ENCODE measurements around the gene LIMK2. TPM values are rescaled to one million over a fixed set of nuclear protein-coding genes. Genes with fewer than 3 reads are reported as not detected.

Gene LIMK2
- total RNA-seq, 1 experiment from 2014 or later: 42.8 TPM

DNA sequence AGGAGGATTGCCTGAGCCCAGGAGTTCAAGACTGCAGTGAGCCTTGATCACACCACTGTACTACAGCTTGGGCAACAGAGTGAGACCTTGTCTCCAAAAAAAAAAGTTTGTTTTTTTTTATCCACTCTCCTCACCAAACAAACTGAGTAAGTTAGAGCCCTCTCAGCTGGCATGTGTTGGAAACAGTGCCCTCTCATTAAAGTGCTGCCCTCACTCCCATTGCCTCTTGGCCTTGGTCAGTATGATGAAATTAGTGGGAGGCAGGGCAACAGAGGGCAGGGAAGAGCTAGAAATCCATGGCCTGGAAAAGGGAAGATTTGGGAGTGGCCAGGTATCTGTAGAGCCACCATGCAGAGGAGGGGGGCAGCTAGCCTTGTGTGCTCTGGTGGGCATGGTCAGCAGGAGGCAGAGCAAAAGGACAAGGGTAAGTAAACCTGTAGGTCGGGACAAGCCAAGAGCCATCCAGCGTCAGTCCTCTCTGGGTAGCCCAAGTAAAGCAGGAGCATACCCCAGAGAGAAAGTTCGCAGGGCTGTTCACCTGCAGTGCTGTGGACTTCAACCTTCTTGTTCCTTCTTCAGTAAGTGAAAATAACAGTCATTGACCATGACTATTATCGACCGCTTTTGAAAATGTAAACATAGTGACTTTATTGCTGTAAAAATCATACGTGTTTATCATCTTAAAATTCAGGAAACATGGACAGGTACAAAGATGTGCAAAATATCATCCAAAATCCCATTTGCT, 52.0 kb downstream of the LIMK2 start:
- Mint-ChIP-seq H3K4me3 (no peak overlapping the region), H3K27ac (peak overlapping the region; percentile 32; the same call in 1 of the 2 replicates), H3K27me3 (ENCODE audit: low read depth) (no peaks in the 10 kb centered on the region), H3K4me1 (peaks cover 8% of the 10 kb centered on the region), H3K9me3 (peaks cover 5% of the 10 kb centered on the region; the same call in 1 of the 2 replicates), H3K36me3 (peaks cover 50% of the 10 kb centered on the region)
- CTCF ChIA-PET: interaction anchor here (0.7 to 3.0 kb wide), 3 partner anchors 9 to 52 kb away, joined by 3 to 21 read pairs (median 4); no protein-coding TSS in a partner anchor
- TF ChIP-seq ESRRA (CRISPR knock-in tag; IDR thresholded peaks at IDR 0.05; ENCODE audit: borderline replicate concordance): no peak
- TF ChIP-seq, protein P1, sequence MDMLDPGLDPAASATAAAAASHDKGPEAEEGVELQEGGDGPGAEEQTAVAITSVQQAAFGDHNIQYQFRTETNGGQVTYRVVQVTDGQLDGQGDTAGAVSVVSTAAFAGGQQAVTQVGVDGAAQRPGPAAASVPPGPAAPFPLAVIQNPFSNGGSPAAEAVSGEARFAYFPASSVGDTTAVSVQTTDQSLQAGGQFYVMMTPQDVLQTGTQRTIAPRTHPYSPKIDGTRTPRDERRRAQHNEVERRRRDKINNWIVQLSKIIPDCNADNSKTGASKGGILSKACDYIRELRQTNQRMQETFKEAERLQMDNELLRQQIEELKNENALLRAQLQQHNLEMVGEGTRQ (CRISPR knock-in tag; IDR thresholded peaks at IDR 0.05): no peak
- TF ChIP-seq OVOL2 (CRISPR knock-in tag; IDR thresholded peaks at IDR 0.05; ENCODE audit: borderline replicate concordance): no peak
- TF ChIP-seq TP53 (CRISPR knock-in tag; IDR thresholded peaks at IDR 0.05): no peak
- no peak for TF ChIP-seq HMGA2 (CRISPR knock-in tag; IDR thresholded peaks at IDR 0.05)
- no peak for TF ChIP-seq ZNF317 (CRISPR knock-in tag; IDR thresholded peaks at IDR 0.05; ENCODE audit: borderline replicate concordance, low read depth)
- TF ChIP-seq, protein P2, sequence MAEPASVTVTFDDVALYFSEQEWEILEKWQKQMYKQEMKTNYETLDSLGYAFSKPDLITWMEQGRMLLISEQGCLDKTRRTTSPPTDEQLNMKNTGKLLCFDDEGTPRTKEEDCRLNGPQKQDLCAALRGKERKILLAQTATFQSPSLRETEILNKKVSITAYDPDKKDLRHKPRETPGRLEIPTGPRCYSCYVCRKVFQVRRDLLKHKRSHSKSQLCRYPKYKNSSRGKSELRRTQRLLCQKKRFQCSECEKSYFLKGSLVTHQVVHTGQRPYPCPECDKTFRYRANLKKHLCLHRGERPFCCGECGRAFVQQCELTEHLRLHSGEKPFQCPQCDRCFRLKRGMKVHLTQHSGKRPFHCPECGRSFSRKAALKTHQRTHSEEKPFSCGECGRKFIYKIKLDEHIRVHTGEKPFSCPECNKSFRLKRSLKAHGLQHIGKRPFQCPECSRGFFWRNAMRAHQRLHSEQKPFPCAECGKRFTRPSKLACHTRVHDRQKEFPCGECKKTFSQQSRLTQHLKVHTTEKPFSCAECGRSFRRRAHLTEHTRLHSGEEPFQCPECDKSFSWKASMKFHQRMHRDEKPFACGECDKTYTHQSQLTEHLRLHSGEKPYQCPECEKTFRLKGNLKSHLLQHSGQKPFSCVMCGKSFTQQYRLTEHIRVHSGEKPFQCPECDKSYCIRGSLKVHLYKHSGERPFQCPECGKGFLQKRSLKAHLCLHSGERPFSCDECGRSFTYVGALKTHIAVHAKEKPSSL (CRISPR knock-in tag; conservative IDR thresholded peaks at IDR 0.05): no peak
- TF ChIP-seq, protein P3, sequence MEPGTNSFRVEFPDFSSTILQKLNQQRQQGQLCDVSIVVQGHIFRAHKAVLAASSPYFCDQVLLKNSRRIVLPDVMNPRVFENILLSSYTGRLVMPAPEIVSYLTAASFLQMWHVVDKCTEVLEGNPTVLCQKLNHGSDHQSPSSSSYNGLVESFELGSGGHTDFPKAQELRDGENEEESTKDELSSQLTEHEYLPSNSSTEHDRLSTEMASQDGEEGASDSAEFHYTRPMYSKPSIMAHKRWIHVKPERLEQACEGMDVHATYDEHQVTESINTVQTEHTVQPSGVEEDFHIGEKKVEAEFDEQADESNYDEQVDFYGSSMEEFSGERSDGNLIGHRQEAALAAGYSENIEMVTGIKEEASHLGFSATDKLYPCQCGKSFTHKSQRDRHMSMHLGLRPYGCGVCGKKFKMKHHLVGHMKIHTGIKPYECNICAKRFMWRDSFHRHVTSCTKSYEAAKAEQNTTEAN (CRISPR knock-in tag; IDR thresholded peaks at IDR 0.05): no peak
- TF ChIP-seq, protein P4, sequence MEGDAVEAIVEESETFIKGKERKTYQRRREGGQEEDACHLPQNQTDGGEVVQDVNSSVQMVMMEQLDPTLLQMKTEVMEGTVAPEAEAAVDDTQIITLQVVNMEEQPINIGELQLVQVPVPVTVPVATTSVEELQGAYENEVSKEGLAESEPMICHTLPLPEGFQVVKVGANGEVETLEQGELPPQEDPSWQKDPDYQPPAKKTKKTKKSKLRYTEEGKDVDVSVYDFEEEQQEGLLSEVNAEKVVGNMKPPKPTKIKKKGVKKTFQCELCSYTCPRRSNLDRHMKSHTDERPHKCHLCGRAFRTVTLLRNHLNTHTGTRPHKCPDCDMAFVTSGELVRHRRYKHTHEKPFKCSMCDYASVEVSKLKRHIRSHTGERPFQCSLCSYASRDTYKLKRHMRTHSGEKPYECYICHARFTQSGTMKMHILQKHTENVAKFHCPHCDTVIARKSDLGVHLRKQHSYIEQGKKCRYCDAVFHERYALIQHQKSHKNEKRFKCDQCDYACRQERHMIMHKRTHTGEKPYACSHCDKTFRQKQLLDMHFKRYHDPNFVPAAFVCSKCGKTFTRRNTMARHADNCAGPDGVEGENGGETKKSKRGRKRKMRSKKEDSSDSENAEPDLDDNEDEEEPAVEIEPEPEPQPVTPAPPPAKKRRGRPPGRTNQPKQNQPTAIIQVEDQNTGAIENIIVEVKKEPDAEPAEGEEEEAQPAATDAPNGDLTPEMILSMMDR (IDR thresholded peaks at IDR 0.05): no peak
- no peak for TF ChIP-seq SMAD3 (CRISPR knock-in tag; IDR thresholded peaks at IDR 0.05; ENCODE audit: borderline replicate concordance)
- ATAC-seq (no peak), DNase-seq (ENCODE audit: low spot score) (no peak)
- POLR2A ChIA-PET: interaction anchor here (1.1 kb wide), 1 partner anchor 11 kb away, joined by 3 read pairs; no protein-coding TSS in a partner anchor

DNA sequence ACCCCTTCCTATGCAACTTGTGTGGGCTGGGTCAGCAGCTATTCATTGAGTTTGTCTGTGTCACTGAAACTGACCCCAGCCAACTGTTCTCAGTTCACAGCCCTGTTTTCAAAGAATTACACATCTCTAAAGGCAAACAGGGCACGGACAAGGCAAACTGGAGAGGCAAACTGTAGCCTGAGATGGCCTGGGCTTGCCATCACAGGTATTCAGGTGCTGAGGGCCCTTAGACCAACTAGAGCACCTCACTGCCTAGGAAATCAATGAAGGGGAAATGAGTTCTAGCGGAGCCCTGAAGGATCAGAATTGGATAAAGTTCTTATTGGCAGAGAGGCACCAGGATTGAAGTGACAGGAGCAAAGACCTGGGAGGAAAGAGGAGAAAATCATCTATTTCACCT, 56.2 kb downstream of the LIMK2 start:
- ChIA-PET CTCF (interaction anchor here (3.7 kb wide), 1 partner anchor 45 kb away, joined by 17 read pairs; no protein-coding TSS in a partner anchor), POLR2A (no interaction called here)
- ATAC-seq (no peak), DNase-seq (ENCODE audit: low spot score) (no peak)
- no peak for TF ChIP-seq SP1 (CRISPR knock-in tag; conservative IDR thresholded peaks at IDR 0.05)
- Mint-ChIP-seq H3K36me3 (peaks cover 37% of the 10 kb centered on the region), H3K4me1 (peaks cover 20% of the 10 kb centered on the region), H3K27ac (peak overlapping the region; percentile 31), H3K4me3 (no peak overlapping the region), H3K9me3 (no peaks in the 10 kb centered on the region), H3K27me3 (ENCODE audit: low read depth) (no peaks in the 10 kb centered on the region)

DNA sequence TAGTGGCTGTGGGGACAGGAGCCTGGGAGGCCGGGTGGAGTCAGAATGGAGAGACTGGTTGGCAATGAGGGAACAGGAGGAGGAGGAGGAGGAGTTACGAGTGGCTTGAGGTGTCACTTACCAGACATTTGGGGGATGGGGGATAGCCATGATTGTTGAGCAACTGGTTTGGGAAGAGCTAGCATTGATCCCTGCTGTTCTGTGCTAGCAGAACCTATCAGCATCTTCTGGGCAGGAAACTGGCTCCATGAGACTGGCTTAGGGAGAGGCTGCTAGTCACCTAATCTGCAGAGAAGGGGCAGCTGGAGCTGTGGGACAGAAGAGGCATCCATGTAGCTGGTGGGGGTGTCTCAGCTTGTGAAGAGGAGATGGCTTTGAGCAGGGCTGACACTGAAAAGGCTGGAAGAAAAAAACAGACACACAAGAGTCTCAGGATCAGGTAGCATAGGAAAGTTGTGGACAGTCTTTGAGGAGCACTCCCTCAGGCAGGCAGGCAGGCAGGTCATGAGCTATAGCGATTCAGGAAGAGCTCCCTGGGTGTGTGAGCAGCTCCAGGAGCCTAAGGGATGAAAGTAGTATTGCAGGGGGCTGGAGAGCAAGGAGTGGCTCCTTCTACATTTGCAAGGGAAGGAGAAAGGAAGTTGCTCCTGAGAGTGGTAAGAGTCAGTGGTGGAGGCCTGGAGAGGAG, 57.9 kb downstream of the LIMK2 start:
- H3K4me3 Mint-ChIP-seq: peak overlapping the region; percentile 3; the same call in 1 of the 2 replicates
- CTCF ChIA-PET: interaction anchor here (0.6 to 5.3 kb wide), 13 partner anchors 13 to 165 kb away, joined by 3 to 123 read pairs (median 7); partner anchors contain the start of genes LIMK2, PLA2G3 and SELENOM

More for the DNA sequence above, 57.9 kb downstream of the LIMK2 start:
- peaks cover 46% of the 10 kb centered on the region for H3K36me3 Mint-ChIP-seq
- peaks cover 20% of the 10 kb centered on the region for H3K4me1 Mint-ChIP-seq
- H3K27ac Mint-ChIP-seq: peak overlapping the region; percentile 88
- ATAC-seq (peak; percentile 84), DNase-seq (ENCODE audit: low spot score) (peak; percentile 42)
- no peaks in the 10 kb centered on the region for H3K27me3 Mint-ChIP-seq (ENCODE audit: low read depth)
- POLR2A ChIA-PET: interaction anchor here (0.7 to 1.3 kb wide), 3 partner anchors 23 to 180 kb away, joined by 3 to 6 read pairs (median 4); partner anchors contain the start of gene PATZ1
- H3K9me3 Mint-ChIP-seq: no peaks in the 10 kb centered on the region
- no peak for TF ChIP-seq ZNF263 (CRISPR knock-in tag; IDR thresholded peaks at IDR 0.05; ENCODE audit: low read depth)
- no peak for TF ChIP-seq PRRX2 (CRISPR knock-in tag; IDR thresholded peaks at IDR 0.05)
- TF ChIP-seq ELF4 (CRISPR knock-in tag; IDR thresholded peaks at IDR 0.05; ENCODE audit: low read depth): no peak
- TF ChIP-seq, protein P5, sequence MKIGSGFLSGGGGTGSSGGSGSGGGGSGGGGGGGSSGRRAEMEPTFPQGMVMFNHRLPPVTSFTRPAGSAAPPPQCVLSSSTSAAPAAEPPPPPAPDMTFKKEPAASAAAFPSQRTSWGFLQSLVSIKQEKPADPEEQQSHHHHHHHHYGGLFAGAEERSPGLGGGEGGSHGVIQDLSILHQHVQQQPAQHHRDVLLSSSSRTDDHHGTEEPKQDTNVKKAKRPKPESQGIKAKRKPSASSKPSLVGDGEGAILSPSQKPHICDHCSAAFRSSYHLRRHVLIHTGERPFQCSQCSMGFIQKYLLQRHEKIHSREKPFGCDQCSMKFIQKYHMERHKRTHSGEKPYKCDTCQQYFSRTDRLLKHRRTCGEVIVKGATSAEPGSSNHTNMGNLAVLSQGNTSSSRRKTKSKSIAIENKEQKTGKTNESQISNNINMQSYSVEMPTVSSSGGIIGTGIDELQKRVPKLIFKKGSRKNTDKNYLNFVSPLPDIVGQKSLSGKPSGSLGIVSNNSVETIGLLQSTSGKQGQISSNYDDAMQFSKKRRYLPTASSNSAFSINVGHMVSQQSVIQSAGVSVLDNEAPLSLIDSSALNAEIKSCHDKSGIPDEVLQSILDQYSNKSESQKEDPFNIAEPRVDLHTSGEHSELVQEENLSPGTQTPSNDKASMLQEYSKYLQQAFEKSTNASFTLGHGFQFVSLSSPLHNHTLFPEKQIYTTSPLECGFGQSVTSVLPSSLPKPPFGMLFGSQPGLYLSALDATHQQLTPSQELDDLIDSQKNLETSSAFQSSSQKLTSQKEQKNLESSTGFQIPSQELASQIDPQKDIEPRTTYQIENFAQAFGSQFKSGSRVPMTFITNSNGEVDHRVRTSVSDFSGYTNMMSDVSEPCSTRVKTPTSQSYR (CRISPR knock-in tag; IDR thresholded peaks at IDR 0.05): peak; percentile 57; the same call in 1 of the 2 replicates
- TF ChIP-seq ZNF423 (CRISPR knock-in tag; IDR thresholded peaks at IDR 0.05): no peak
- TF ChIP-seq, protein P6, sequence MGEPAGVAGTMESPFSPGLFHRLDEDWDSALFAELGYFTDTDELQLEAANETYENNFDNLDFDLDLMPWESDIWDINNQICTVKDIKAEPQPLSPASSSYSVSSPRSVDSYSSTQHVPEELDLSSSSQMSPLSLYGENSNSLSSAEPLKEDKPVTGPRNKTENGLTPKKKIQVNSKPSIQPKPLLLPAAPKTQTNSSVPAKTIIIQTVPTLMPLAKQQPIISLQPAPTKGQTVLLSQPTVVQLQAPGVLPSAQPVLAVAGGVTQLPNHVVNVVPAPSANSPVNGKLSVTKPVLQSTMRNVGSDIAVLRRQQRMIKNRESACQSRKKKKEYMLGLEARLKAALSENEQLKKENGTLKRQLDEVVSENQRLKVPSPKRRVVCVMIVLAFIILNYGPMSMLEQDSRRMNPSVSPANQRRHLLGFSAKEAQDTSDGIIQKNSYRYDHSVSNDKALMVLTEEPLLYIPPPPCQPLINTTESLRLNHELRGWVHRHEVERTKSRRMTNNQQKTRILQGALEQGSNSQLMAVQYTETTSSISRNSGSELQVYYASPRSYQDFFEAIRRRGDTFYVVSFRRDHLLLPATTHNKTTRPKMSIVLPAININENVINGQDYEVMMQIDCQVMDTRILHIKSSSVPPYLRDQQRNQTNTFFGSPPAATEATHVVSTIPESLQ (CRISPR knock-in tag; IDR thresholded peaks at IDR 0.05): no peak
- no peak for TF ChIP-seq RORB (CRISPR knock-in tag; IDR thresholded peaks at IDR 0.05)
